Lower leg skin (tissue), 4 donors: ENCODE data around the gene CMTM4. TPM values are rescaled to one million over a fixed set of nuclear protein-coding genes. Genes with fewer than 3 reads are reported as not detected.

Source experiments
- total RNA-seq, 4 donors: library from RNA; depleted of rRNA; stranded (reverse); fragments of >200 nt; gene quantifications; one replicate each; pipeline ENCODE4 v1.1.0, GENCODE V29; 2016

Gene CMTM4
- total RNA-seq, 4 donors from 2014 or later, result 11.1 to 30.2 (median 22.5) TPM

Other genes starting within 250 kb of the CMTM4 start
- gene TK2, start 146.6 kb downstream of the CMTM4 start, total RNA-seq, result 10 to 100 TPM; 15.3 to 28.3 (median 22.6) TPM
- 10 to 100 TPM; 10.2 to 24.8 (median 17.5) TPM for gene CKLF, start 144.2 kb downstream of the CMTM4 start, total RNA-seq
- gene CMTM1, start 130.3 kb downstream of the CMTM4 start, total RNA-seq, result 1 to 10 TPM in 2 of 4 donors, under 1 TPM in 1, not detected in 1; 0.39 to 2.1 (median 1.9) TPM
- gene CMTM2, start 117.3 kb downstream of the CMTM4 start, total RNA-seq, result under 1 TPM in 1 of 4 donors, not detected in 3; 0.26 TPM
- gene CMTM3, start 92.0 kb downstream of the CMTM4 start, total RNA-seq, result 10 to 100 TPM in 2 of 4 donors, 1 to 10 TPM in 2; 7.9 to 15.9 (median 10.0) TPM
- gene DYNC1LI2, start 54.9 kb upstream of the CMTM4 start, total RNA-seq, result 100 to 1,000 TPM in 2 of 4 donors, 10 to 100 TPM in 2; 59.3 to 194 (median 111) TPM
- gene TERB1, start 104.8 kb upstream of the CMTM4 start, total RNA-seq, result under 1 TPM in 1 of 4 donors, not detected in 3; 0.19 TPM
- gene NAE1, start 134.2 kb upstream of the CMTM4 start, total RNA-seq, result 10 to 100 TPM; 36.9 to 49.1 (median 41.3) TPM
- not detected for gene CA7, start 147.7 kb upstream of the CMTM4 start, total RNA-seq
- 1 to 10 TPM; 3.2 to 8.8 (median 7.2) TPM for gene PDP2, start 183.8 kb upstream of the CMTM4 start, total RNA-seq
- under 1 TPM in 2 of 4 donors, not detected in 2; 0.10 to 0.58 TPM for gene CDH16, start 222.1 kb upstream of the CMTM4 start, total RNA-seq
- 10 to 100 TPM in 2 of 4 donors, 1 to 10 TPM in 2; 5.9 to 34.3 (median 17.4) TPM for gene RRAD, start 228.8 kb upstream of the CMTM4 start, total RNA-seq
- 10 to 100 TPM; 39.3 to 60.3 (median 55.4) TPM for gene CIAO2B, start 237.7 kb upstream of the CMTM4 start, total RNA-seq
- gene CES2, start 238.8 kb upstream of the CMTM4 start, total RNA-seq, result 10 to 100 TPM; 37.4 to 90.2 (median 50.2) TPM